HG03064 (cell line): Measurements from ENCODE around the gene RIMS4.
"Not testable (repeated sequence)": the region's sequence is repeated elsewhere in the genome, so short reads cannot be mapped to it uniquely, and the experiment has no call there.

Experiments used
- ATAC-seq: cut with Tn5 transposase; IDR thresholded peaks from one replicate; pipeline ENCODE4 v1.9.1; 2021; ENCODE audit warnings: low read depth; ENCODE audit not compliant: unreplicated experiment

Gene RIMS4

GRCh38 chr20:44832724-44833123, 22.4 kb upstream of the RIMS4 start:
- no peak for ATAC-seq

GRCh38 chr20:44830995-44831394, 20.6 kb upstream of the RIMS4 start:
- no peak for ATAC-seq

- ATAC-seq: no peak
Observed at GRCh38 chr20:44830523-44830922, 20.2 kb upstream of the RIMS4 start.

- ATAC-seq: no peak
Observed at GRCh38 chr20:44829688-44830087, 19.3 kb upstream of the RIMS4 start.

- no peak for ATAC-seq
Observed at GRCh38 chr20:44828640-44829039, 18.3 kb upstream of the RIMS4 start.

GRCh38 chr20:44827401-44827800, 17.1 kb upstream of the RIMS4 start:
- ATAC-seq: no peak

GRCh38 chr20:44821576-44821975, 11.2 kb upstream of the RIMS4 start:
- not testable (repeated sequence) for ATAC-seq

GRCh38 chr20:44819936-44820335, 9.6 kb upstream of the RIMS4 start:
- no peak for ATAC-seq

GRCh38 chr20:44817143-44817910, 7.0 kb upstream of the RIMS4 start:
- ATAC-seq: no peak

GRCh38 chr20:44814937-44815336, 4.6 kb upstream of the RIMS4 start:
- no peak for ATAC-seq

- no peak for ATAC-seq
Observed at GRCh38 chr20:44811150-44811685, 872 bp upstream of the RIMS4 start.

GRCh38 chr20:44810061-44810390, 320 bp downstream of the RIMS4 start:
- no peak for ATAC-seq

GRCh38 chr20:44809380-44810060, 826 bp downstream of the RIMS4 start:
- ATAC-seq: no peak

GRCh38 chr20:44807684-44808056, 2.7 kb downstream of the RIMS4 start:
- ATAC-seq: no peak

- no peak for ATAC-seq
Observed at GRCh38 chr20:44807051-44807683, 3.2 kb downstream of the RIMS4 start.

- ATAC-seq: no peak
Observed at GRCh38 chr20:44805979-44806620, 4.2 kb downstream of the RIMS4 start.

GRCh38 chr20:44805335-44805978, 4.9 kb downstream of the RIMS4 start:
- ATAC-seq: no peak

GRCh38 chr20:44803383-44803941, 6.9 kb downstream of the RIMS4 start:
- no peak for ATAC-seq

- ATAC-seq: no peak
Observed at GRCh38 chr20:44802702-44803101, 7.6 kb downstream of the RIMS4 start.

GRCh38 chr20:44800391-44801046, 9.8 kb downstream of the RIMS4 start:
- no peak for ATAC-seq
